OCI-LY3 (cell line): ENCODE measurements around the gene CACNA2D2.

Experiments used
- H2AFZ ChIP-seq: fragments of 200-600, 300-600 bp; shearing (Covaris generic); 2 replicates; pipeline ENCODE4 v1.6.0; 2014; ENCODE audit warnings: antibody characterized with exemption, low read depth, low read length
- H3K27ac ChIP-seq: fragments of 200-600, 300-600 bp; sonication (generic); 2 replicates; pipeline ENCODE4 v1.5.1; 2014; ENCODE audit warnings: mild to moderate bottlenecking, low read length, moderate library complexity, mixed read lengths
- H3K27me3 ChIP-seq: fragments of 200-600, 300-600 bp; sonication (generic); 2 replicates; pipeline ENCODE4 v1.6.1; 2014; ENCODE audit warnings: low read depth, low read length, mixed read lengths
- H3K36me3 ChIP-seq: fragments of 200-600, 300-600 bp; sonication (generic); replicated peaks from 2 replicates; pipeline ENCODE3; 2014; ENCODE audit warnings: low read depth, low read length, mixed read lengths
- H3K4me1 ChIP-seq: fragments of 300-600, 200-600 bp; sonication (generic); 2 replicates; pipeline ENCODE4 v1.6.1; 2014; ENCODE audit warnings: low read length, mixed read lengths
- H3K4me2 ChIP-seq: fragments of 200-600, 300-600 bp; sonication (generic); 2 replicates; pipeline ENCODE4 v1.6.1; 2014; ENCODE audit warnings: low read length, mixed read lengths
- H3K4me3 ChIP-seq: fragments of 300-600, 200-600 bp; sonication (generic); 2 replicates; pipeline ENCODE4 v1.5.1; 2014; ENCODE audit warnings: antibody characterized with exemption, mild to moderate bottlenecking, low read length, moderate library complexity
- H3K79me2 ChIP-seq: fragments of 300-600, 200-600 bp; shearing (Covaris generic); 2 replicates; pipeline ENCODE4 v1.6.1; 2014; ENCODE audit warnings: mild to moderate bottlenecking, low read length, mixed read lengths
- H3K9ac ChIP-seq: fragments of 300-600, 200-600 bp; shearing (Covaris generic); 2 replicates; pipeline ENCODE4 v1.6.0; 2014; ENCODE audit warnings: mild to moderate bottlenecking, low read length, moderate library complexity
- H3K9me3 ChIP-seq: fragments of 200-600, 300-600 bp; shearing (Covaris generic); 2 replicates; pipeline ENCODE4 v1.6.1; 2014; ENCODE audit warnings: low read length, mixed read lengths; ENCODE audit not compliant: insufficient read depth
- H4K20me1 ChIP-seq: fragments of 200-600, 300-600 bp; sonication (generic); 2 replicates; pipeline ENCODE4 v1.6.1; 2016; ENCODE audit warnings: low read length, mixed read lengths; ENCODE audit not compliant: insufficient read depth
- EZH2phosphoT487 ChIP-seq: fragments of 200-600 bp; shearing (Covaris generic); IDR thresholded peaks from 2 replicates; pipeline ENCODE4 v1.6.1; 2018; ENCODE audit warnings: antibody characterized with exemption, mixed run types, low read depth
- TF ChIP-seq, protein P1 (sequence below): fragments of 200-600, 300-600 bp; sonication (generic); IDR thresholded peaks from 2 replicates; pipeline ENCODE4 v1.5.1; 2014; ENCODE audit warnings: antibody characterized with exemption, low read length, low read depth

CACNA2D2 gene

DNA sequence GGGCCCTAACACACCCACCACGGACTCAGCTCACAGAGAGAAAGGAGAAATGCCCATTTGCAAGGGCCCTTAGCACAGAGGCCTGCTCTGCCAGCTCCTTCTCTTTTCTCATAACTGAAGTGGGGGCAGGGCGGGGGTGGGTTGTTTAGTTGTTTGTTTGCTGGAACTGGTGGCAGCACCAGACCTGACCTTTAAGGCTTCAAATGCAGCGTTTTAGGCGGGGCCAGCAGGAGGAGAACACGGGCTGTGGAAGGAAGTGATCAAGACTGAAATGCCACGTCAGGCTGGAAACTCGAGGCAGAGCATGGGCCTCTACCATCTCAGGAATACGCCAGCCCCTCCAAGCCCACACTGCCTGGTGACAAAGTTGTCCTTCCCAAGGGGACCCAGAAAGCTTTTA lies 9.3 kb downstream of the CACNA2D2 start:
- Histone ChIP-seq H3K27ac (no peak overlapping the region), H3K4me1 (peaks cover 10% of the 10 kb centered on the region), H3K9me3 (no peaks in the 10 kb centered on the region), H3K4me3 (no peak overlapping the region), H4K20me1 (no peaks in the 10 kb centered on the region; the same call in 1 of the 2 replicates), H3K4me2 (no peak overlapping the region), H2AFZ (no peak overlapping the region), H3K79me2 (no peaks in the 10 kb centered on the region), H3K9ac (no peak overlapping the region), H3K36me3 (no peaks in the 10 kb centered on the region), H3K27me3 (peaks cover 5% of the 10 kb centered on the region)
- TF ChIP-seq, protein P1, sequence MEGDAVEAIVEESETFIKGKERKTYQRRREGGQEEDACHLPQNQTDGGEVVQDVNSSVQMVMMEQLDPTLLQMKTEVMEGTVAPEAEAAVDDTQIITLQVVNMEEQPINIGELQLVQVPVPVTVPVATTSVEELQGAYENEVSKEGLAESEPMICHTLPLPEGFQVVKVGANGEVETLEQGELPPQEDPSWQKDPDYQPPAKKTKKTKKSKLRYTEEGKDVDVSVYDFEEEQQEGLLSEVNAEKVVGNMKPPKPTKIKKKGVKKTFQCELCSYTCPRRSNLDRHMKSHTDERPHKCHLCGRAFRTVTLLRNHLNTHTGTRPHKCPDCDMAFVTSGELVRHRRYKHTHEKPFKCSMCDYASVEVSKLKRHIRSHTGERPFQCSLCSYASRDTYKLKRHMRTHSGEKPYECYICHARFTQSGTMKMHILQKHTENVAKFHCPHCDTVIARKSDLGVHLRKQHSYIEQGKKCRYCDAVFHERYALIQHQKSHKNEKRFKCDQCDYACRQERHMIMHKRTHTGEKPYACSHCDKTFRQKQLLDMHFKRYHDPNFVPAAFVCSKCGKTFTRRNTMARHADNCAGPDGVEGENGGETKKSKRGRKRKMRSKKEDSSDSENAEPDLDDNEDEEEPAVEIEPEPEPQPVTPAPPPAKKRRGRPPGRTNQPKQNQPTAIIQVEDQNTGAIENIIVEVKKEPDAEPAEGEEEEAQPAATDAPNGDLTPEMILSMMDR, result no peak
- no peak for TF ChIP-seq EZH2phosphoT487

DNA sequence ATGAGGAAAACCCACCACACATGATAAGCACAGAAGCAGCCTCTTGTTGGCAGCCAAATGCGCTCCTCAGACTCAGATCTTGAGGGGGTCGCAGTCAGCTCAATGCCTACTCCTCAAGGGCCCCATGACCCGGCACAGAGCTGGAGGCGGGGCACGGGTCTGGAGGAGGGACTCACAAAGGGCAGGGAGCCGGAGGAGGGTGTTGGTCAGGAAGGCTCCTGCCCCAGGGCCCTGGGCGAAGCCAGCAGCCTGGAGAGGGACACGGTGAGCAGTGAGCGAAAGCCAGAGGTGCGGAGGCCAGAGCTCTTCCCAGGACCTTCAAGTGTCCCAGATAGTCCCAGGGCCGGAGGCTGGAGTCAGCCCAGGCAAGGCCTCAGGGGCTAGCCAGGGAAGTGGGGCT lies 9.8 kb downstream of the CACNA2D2 start:
- Histone ChIP-seq H3K4me3 (no peak overlapping the region), H4K20me1 (no peaks in the 10 kb centered on the region; the same call in 1 of the 2 replicates), H3K9me3 (no peaks in the 10 kb centered on the region), H3K4me2 (no peak overlapping the region), H3K36me3 (no peaks in the 10 kb centered on the region), H3K27ac (no peak overlapping the region), H3K79me2 (no peaks in the 10 kb centered on the region), H3K9ac (no peak overlapping the region), H3K27me3 (peaks cover under 1% of the 10 kb centered on the region), H3K4me1 (peaks cover 10% of the 10 kb centered on the region), H2AFZ (no peak overlapping the region)
- TF ChIP-seq, protein P1, result no peak
- TF ChIP-seq EZH2phosphoT487, result no peak

DNA sequence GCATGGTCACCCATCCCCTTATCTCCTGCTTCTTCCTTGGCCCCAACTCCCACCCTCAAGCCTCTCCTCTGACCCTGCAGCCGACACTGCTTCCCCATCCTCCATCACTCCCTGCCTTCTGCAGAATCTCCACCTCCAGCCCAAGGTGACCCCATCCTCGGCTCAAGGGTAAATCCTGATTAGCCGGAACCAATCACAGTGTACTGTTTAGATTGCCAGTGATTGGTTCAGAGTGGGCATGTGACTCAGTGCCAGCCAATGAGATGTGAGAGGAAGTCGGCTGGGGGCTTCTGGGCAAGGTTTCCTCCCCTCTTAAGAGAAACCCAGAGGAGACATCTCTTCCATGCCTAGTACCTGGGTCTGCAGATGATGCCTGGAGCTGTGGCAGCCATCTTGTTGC lies 10.3 kb downstream of the CACNA2D2 start:
- Histone ChIP-seq H3K79me2 (no peaks in the 10 kb centered on the region), H3K27ac (no peak overlapping the region), H3K9ac (no peak overlapping the region), H3K4me2 (no peak overlapping the region), H3K36me3 (no peaks in the 10 kb centered on the region), H3K4me3 (no peak overlapping the region), H3K27me3 (no peaks in the 10 kb centered on the region), H3K4me1 (peaks cover 10% of the 10 kb centered on the region), H2AFZ (no peak overlapping the region), H3K9me3 (no peaks in the 10 kb centered on the region), H4K20me1 (no peaks in the 10 kb centered on the region)
- TF ChIP-seq, protein P1, result no peak
- TF ChIP-seq EZH2phosphoT487, result no peak

DNA sequence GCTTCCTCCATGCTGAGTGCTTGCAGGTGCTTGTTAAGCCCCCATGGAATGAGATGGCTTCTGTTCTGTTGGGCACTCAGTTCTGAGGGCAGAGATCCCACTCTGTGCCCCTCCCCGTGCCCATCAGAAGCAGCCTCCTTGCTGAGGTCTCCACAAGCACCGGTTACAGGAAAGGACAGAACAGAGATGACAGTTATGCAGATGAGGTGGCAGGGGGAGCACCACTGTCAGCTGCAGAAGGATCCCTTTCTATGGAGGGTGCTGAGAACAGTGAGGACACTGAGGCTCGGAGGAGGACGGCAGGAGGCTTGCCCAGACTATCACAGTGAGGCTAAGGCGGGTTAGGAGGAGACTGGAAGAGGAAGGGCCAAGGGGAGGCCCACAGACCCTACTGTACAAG lies 12.4 kb downstream of the CACNA2D2 start:
- no peak overlapping the region for H2AFZ ChIP-seq
- H3K36me3 ChIP-seq, result no peaks in the 10 kb centered on the region
- H3K9me3 ChIP-seq, result no peaks in the 10 kb centered on the region
- no peaks in the 10 kb centered on the region for H4K20me1 ChIP-seq
- no peak overlapping the region for H3K4me3 ChIP-seq
- peak overlapping the region; percentile 33 for H3K4me2 ChIP-seq
- H3K27ac ChIP-seq, result no peak overlapping the region
- TF ChIP-seq, protein P1, result no peak
- TF ChIP-seq EZH2phosphoT487, result no peak
- no peaks in the 10 kb centered on the region for H3K79me2 ChIP-seq
- peaks cover 10% of the 10 kb centered on the region for H3K4me1 ChIP-seq
- no peak overlapping the region for H3K9ac ChIP-seq
- H3K27me3 ChIP-seq, result peaks cover 3% of the 10 kb centered on the region; the same call in 1 of the 2 replicates
